Upper lobe of left lung (tissue), 4 donors: ENCODE results near the gene LHFPL3.

ENCODE experiments used
- CTCF ChIP-seq, 6 experiments: fragments of 450-650 bp in 4 of 6; fragments of 200-600 bp in 2 of 6; sonication (generic) in 2 of 6; IDR thresholded peaks; one replicate each; pipeline ENCODE4 v1.5.1; 2016 to 2019; ENCODE audit warnings: antibody characterized with exemption in 6 of 6
- POLR2A ChIP-seq, 4 donors: fragments of 450-650 bp; IDR thresholded peaks; one replicate each; pipeline ENCODE4 v1.5.1; 2016 to 2017; ENCODE audit warnings: antibody characterized with exemption in 4 of 4, mild to moderate bottlenecking in 2 of 4

DNA sequence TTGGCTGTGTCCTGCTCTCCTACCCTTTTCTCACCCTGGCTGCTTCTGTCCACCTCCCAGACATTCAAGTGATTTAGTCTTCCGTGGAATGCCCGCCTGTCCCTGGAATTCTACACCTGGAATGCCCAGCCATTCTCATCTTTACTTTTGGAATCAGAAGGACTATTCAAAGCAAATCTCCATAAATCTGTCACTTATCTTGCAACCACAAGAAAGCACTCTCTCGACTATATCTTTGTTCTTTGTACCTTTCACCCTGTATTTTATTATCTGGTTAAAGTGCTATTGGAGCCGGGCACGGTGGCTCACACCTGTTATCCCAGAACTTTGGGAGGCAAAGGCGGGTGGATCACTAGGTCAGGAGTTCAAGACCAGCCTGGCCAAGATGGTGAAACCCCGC lies 606.3 kb downstream of the LHFPL3 start:
- no peak for TF ChIP-seq CTCF (IDR thresholded peaks at IDR 0.05)
- TF ChIP-seq POLR2A (IDR thresholded peaks at IDR 0.05) = no peak
